OCI-LY1 (cell line): ENCODE results near the gene CARD11.

Experiments
- H2AFZ ChIP-seq: fragments of 200-600 bp; sonication (generic), shearing (Covaris generic); 2 replicates; pipeline ENCODE4 v1.6.0; 2014; ENCODE audit warnings: antibody characterized with exemption, mild to moderate bottlenecking, low read length
- H3F3A ChIP-seq: fragments of 200-600 bp; sonication (generic), shearing (Covaris generic); 2 replicates; pipeline ENCODE4 v1.6.0; 2014; ENCODE audit warnings: mild to moderate bottlenecking, antibody characterized with exemption, low read length, moderate library complexity; ENCODE audit not compliant: insufficient read depth
- H3K27ac ChIP-seq: fragments of 200-600 bp; sonication (generic); 2 replicates; pipeline ENCODE4 v1.5.1; 2014; ENCODE audit warnings: low read length, mixed run types, mild to moderate bottlenecking, low read depth; ENCODE audit not compliant: poor library complexity, severe bottlenecking
- H3K27me3 ChIP-seq: fragments of 200-600 bp; sonication (generic); 2 replicates; pipeline ENCODE4 v1.6.0; 2014; ENCODE audit warnings: antibody characterized with exemption, mild to moderate bottlenecking, low read length, moderate library complexity; ENCODE audit not compliant: insufficient read depth
- H3K36me3 ChIP-seq: fragments of 200-600 bp; sonication (generic); 2 replicates; pipeline ENCODE4 v1.6.1; 2014; ENCODE audit warnings: mild to moderate bottlenecking, antibody characterized with exemption, low read length, moderate library complexity, mixed read lengths; ENCODE audit not compliant: insufficient read depth
- H3K4me1 ChIP-seq: fragments of 200-600 bp; sonication (generic); 2 replicates; pipeline ENCODE4 v1.5.1; 2014; ENCODE audit warnings: mild to moderate bottlenecking, low read length, moderate library complexity; ENCODE audit not compliant: insufficient read depth, severe bottlenecking
- H3K4me2 ChIP-seq: fragments of 200-600 bp; sonication (generic), shearing (Covaris generic); 2 replicates; pipeline ENCODE4 v1.6.1; 2014; ENCODE audit warnings: low read length
- H3K4me3 ChIP-seq: fragments of 200-600 bp; sonication (generic); 2 replicates; pipeline ENCODE4 v1.5.1; 2014; ENCODE audit warnings: low read length, low read depth, mild to moderate bottlenecking, mixed read lengths; ENCODE audit not compliant: poor library complexity, severe bottlenecking
- H3K79me2 ChIP-seq: fragments of 200-600 bp; shearing (Covaris generic); 2 replicates; pipeline ENCODE4 v1.6.1; 2016; ENCODE audit warnings: mixed run types, low read length, mixed read lengths; ENCODE audit not compliant: insufficient read depth
- H3K9ac ChIP-seq: fragments of 200-600 bp; sonication (generic), shearing (Covaris generic); 2 replicates; pipeline ENCODE4 v1.6.1; 2014; ENCODE audit warnings: mild to moderate bottlenecking, low read length, mixed read lengths
- H3K9me2 ChIP-seq: fragments of 200-600 bp; sonication (generic), shearing (Covaris generic); 2 replicates; pipeline ENCODE4 v1.6.1; 2014; ENCODE audit warnings: low read depth, mild to moderate bottlenecking, low read length, mixed read lengths
- H3K9me3 ChIP-seq: fragments of 200-600 bp; shearing (Covaris generic); 2 replicates; pipeline ENCODE4 v1.6.1; 2014; ENCODE audit warnings: low read length, mixed read lengths
- H4K20me1 ChIP-seq: fragments of 200-600 bp; sonication (generic), shearing (Covaris generic); 2 replicates; pipeline ENCODE4 v1.6.0; 2016; ENCODE audit warnings: mild to moderate bottlenecking, low read length; ENCODE audit not compliant: insufficient read depth
- CTCF ChIP-seq: fragments of 200-600 bp; sonication (generic), shearing (Covaris generic); IDR thresholded peaks from 2 replicates; pipeline ENCODE4 v1.5.1; 2017; ENCODE audit warnings: mild to moderate bottlenecking, antibody characterized with exemption, low read length, moderate library complexity, mixed read lengths
- EZH2 ChIP-seq: fragments of 200-600 bp; sonication (generic), shearing (Covaris generic); IDR thresholded peaks from 2 replicates; pipeline ENCODE4 v1.8.0; 2017; ENCODE audit warnings: borderline replicate concordance, mixed run types, mild to moderate bottlenecking, antibody characterized with exemption, low read length, moderate library complexity, mixed read lengths

Gene CARD11

DNA sequence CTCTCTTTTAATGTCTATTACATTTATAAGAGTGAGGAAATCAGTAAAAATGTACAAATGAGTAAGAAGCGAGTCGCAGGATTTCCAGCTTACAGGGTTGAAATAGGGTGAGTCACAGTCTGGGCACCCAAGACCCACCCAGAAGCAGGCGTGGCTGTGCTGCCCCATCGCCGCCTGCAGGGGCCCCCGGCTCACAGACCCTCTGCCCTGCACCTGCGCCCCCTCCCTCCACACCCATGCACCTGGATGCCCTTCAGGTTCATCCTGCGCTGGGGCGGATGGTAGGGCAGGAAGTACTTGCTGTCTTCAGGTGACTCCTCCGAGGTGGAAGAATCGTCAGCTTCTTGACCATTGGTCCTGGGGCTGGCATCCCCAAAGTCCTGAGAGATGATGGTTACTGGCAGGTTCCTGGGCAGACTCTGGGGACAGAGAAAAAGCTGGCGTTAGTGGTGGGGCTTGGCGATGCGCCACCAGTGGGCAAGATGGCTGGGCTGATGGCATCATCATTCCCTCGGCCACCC, 109.4 kb downstream of the CARD11 start:
- peaks cover 5% of the 10 kb centered on the region for H3K4me1 ChIP-seq
- no peak for TF ChIP-seq CTCF
- no peak for TF ChIP-seq EZH2
- no peaks in the 10 kb centered on the region for H3K9me3 ChIP-seq
- no peaks in the 10 kb centered on the region for H3K9me2 ChIP-seq
- no peaks in the 10 kb centered on the region for H3K27me3 ChIP-seq
- peak overlapping the region; percentile 33 for H3K27ac ChIP-seq
- H3K4me3 ChIP-seq = no peak overlapping the region
- no peak overlapping the region for H3K9ac ChIP-seq
- H4K20me1 ChIP-seq = no peaks in the 10 kb centered on the region
- no peak overlapping the region for H2AFZ ChIP-seq
- H3K36me3 ChIP-seq = peaks cover 65% of the 10 kb centered on the region
- no peaks in the 10 kb centered on the region for H3K79me2 ChIP-seq
- no peak overlapping the region for H3K4me2 ChIP-seq
- H3F3A ChIP-seq = no peaks in the 10 kb centered on the region

- no peaks in the 10 kb centered on the region for H3F3A ChIP-seq
Observed at GRCh38 chr7:2932402-2933251, 111.0 kb downstream of the CARD11 start.

GRCh38 chr7:2931034-2931415, 112.6 kb downstream of the CARD11 start:
- Histone ChIP-seq H3K36me3 (peaks cover 39% of the 10 kb centered on the region), H3K4me2 (no peak overlapping the region), H3K79me2 (no peaks in the 10 kb centered on the region), H3K27me3 (no peaks in the 10 kb centered on the region), H4K20me1 (no peaks in the 10 kb centered on the region), H3K9ac (no peak overlapping the region), H3K4me3 (no peak overlapping the region), H3K9me2 (no peaks in the 10 kb centered on the region), H3K9me3 (no peaks in the 10 kb centered on the region), H3K27ac (no peak overlapping the region), H2AFZ (no peak overlapping the region), H3K4me1 (peaks cover 31% of the 10 kb centered on the region), H3F3A (no peaks in the 10 kb centered on the region)
- TF ChIP-seq EZH2 (no peak), CTCF (no peak)

More at GRCh38 chr7:2932402-2933251, 111.0 kb downstream of the CARD11 start:
- Histone ChIP-seq H3K36me3 (peaks cover 48% of the 10 kb centered on the region), H3K4me2 (no peak overlapping the region), H3K4me3 (no peak overlapping the region), H3K4me1 (peaks cover 22% of the 10 kb centered on the region), H3K27me3 (no peaks in the 10 kb centered on the region), H4K20me1 (no peaks in the 10 kb centered on the region), H3K9me3 (no peaks in the 10 kb centered on the region), H3K79me2 (no peaks in the 10 kb centered on the region), H3K27ac (no peak overlapping the region), H3K9me2 (no peaks in the 10 kb centered on the region), H3K9ac (no peak overlapping the region), H2AFZ (no peak overlapping the region)
- TF ChIP-seq CTCF (no peak), EZH2 (no peak)
